Stimulated activated CD4-positive, alpha-beta T cell treated with anti-CD3 and anti-CD28 coated beads, Interleukin-12 subunit alpha, Interleukin-12 subunit beta, amount 100 ng/mL, for 24 hours (primary cell): Measurements from ENCODE around the gene REN.

ENCODE experiments used
- DNase-seq, 2 experiments: peaks; one replicate each; pipeline ENCODE4 v3.0.0-alpha.2; 2020; ENCODE audit warnings: low read depth in 2 of 2

REN gene

GRCh38 chr1:204110894-204111633 is 55.1 kb downstream of the REN start:
- no peak for DNase-seq

GRCh38 chr1:204108312-204109141 is 57.6 kb downstream of the REN start:
- DNase-seq = no peak

DNA sequence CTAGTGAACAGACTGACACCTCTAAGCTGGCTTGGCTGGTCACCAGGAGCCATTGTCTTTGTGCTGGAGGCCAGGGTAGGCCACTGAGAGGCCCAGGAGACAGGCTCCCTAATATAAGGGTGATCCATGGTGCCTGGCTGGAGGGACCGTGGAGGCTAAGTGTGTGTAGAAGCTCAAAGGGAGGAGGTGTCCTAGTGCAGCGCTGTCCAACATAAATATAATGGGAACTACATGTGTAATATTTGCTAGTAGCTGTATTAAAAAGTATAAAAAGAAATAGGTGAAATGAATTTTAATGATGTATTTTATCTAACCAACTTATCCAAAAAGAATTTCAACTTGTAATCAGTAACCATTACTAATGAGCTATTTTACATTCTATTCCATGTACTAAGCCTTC is 58.2 kb downstream of the REN start:
- DNase-seq = no peak

DNA sequence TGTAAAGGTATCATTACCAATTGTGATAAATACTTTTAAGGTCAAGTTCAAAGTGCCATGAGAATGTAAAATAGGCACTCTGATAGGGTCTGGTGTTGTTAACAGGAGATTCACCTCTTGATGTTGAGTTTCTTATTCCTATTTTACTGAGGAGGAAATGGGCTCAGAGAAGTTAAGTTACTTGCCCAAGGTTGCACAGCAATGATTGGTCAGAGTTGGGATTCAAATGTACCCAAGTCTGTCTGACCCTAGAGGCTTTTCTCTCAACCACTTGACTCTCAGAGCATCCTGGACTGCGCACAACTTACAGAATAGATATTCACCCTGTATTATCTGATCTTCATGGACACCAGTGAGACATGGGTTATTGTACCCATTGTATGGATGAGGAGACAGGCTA is 59.3 kb downstream of the REN start:
- DNase-seq = no peak

- no peak for DNase-seq
Measured at GRCh38 chr1:204105131-204105515, 61.0 kb downstream of the REN start.
